ENCODE measurements around the gene LHX4. TPM values are rescaled to one million over a fixed set of nuclear protein-coding genes. Genes with fewer than 3 reads are reported as not detected.

The LHX4 gene
- total RNA-seq, 1 donor from 2014 or later = 0.72 TPM

DNA sequence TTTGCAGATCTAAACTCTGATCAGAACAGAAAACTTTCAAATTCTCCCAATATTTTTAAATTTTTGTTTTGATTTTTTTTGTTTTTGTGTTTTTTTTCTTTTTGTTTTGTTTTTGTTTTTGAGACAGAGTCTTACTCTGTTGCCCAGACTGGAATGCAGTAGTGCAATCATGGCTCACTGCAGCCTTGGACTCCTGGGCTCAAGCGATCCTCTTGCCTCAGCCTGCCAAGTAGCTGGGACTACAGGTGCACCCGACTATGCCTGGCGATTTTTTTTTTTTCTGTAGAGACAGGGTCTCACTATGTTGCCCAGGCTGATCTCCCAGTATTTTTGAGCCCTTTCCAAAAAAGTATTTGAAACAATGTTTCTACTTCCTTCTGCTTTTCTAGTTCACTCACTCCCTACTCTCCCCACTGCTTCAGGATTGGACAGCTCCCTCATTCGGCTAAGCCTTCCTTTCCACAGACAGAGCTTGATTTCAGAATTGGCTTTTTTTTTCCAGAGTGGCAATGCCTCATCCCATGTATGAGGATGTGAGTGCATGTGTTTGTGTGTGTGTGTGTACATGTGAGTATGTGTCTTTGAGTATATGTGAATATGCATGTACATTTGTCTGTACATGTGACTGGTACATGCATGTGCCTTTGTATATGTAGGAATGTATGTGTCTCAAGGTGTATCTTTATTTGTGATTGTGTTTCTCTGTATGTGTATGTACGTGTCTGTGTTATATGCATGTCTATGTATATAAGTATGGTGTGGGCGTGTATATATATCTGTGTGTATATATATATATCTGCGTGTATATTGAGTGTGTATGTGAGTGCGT is 11.9 kb downstream of the LHX4 start:
- DNase-seq (ENCODE audit: low spot score) = no peak

DNA sequence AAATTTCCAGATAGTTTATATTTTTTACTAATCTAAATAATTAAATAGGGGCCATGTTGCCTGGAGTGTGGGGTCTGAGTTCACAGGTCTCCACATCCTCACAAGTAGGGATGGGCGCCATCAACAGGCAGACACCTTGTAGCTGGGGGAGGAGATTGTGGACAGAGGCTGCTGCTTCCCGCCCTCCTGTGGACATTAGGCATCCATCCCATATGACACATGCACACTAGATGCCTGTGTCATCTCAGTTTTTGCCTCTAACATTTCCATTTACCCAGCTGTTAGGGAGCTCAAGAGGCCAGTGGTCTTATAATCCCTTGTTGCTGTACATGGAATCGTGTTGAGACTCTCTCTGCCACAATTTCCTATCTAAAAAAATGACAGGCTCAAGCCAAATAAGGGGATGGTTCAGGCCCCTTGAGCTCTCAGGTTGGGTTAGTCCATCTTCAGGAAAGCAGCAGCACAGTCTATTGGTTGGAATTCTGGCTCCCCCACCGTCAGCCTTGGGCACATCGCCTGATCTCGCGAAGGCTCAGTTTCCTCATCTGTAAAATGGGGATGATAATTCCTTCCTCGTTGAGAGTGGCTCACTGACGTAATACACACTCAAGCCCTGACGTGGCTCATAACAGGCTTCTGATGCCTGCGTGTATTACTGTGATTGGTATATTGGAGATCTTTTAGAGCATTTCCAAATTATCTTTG is 13.6 kb downstream of the LHX4 start:
- DNase-seq (ENCODE audit: low spot score) = no peak

DNA sequence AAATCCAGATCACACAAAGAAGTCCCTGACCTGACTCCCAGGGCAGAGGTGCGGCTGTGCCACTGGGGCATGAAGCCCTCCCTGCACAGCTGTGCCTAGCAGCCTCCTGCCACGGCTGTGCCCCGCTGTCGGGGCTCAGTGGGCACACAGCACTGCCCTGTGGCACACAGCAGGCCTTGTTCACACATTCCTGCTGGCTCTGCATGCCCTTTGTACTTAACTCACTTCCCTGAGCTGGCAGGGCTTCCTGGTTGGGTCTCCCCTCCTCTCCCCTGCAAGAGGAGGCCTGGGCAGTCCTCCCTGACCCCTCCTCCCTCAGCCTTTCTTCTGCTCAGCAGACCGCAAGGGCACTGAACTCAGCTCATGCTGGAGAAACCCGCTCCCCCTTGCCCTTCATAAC is 14.8 kb downstream of the LHX4 start:
- DNase-seq (ENCODE audit: low spot score) = no peak

DNA sequence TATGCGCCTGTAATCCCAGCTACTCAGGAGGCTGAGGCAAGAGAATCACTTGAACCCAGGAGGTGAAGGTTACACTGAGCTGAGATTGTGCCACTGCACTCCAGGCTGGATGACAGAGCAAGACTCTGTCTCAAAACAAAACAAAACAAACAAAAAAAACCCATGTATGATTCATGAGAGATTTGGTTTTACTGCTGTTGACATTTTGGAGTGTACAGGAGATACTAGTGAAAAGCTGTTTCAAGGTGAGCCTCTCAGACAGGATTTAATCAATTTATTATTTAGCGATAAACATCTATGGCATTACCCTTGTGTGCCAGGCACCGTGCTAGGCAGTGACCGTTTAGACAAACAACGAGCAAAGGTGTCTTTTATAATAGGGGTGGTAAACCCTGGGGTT is 16.5 kb downstream of the LHX4 start:
- no peak for DNase-seq (ENCODE audit: low spot score)

DNA sequence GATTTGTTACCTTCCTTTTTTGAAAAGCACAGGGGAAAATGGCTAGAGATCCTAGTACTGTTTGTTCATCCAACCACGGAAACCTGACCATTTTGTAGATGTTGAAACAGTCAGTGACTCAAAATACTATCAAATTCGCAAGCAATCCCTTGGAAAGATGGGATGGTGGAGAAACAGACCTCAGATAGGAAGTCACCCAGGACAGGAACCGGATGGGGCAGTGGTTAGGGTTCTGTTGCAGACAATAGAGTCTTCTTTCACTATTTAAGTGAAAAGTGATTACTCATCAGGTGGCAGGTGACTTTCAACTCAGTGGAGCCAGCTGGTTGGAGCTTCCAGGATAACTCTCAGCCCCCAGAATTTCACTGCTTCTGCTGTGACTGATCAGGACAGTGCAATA is 17.0 kb downstream of the LHX4 start:
- no peak for DNase-seq (ENCODE audit: low spot score)

DNA sequence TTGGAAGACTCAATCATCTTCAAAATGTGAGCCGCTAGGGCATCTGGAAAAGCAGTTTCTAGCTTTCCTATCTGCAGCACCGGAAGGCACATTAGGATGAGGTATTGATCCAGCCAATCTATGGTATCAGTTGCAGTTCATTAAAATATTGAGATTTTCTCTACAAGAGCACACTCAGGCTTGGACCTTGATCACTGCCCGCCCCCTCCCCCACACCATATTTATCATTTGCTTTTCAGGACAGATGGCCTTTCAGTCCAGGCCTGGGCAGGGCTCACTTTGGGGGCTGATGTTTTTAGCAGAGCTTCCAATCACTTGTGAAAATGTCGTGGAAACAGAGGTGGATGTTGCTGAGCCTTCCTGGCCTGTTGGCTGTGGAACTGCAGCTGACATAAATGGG is 17.5 kb downstream of the LHX4 start:
- no peak for DNase-seq (ENCODE audit: low spot score)

DNA sequence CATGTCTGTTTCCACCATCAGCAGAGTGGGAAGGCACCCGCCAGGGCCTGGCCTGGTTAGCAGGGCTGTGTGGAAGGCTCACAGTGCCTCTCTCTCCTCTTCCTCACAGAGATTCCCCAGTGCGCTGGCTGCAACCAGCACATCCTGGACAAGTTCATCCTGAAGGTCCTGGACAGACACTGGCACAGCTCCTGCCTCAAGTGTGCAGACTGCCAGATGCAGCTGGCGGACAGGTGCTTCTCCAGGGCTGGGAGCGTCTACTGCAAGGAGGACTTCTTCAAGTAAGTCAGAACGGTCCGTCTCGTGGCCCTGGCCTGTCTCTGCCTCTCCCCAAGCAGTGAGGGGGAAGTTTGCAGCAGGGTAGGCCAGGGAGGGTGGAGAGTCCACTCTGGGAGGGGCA is 18.1 kb downstream of the LHX4 start:
- no peak for DNase-seq (ENCODE audit: low spot score)

DNA sequence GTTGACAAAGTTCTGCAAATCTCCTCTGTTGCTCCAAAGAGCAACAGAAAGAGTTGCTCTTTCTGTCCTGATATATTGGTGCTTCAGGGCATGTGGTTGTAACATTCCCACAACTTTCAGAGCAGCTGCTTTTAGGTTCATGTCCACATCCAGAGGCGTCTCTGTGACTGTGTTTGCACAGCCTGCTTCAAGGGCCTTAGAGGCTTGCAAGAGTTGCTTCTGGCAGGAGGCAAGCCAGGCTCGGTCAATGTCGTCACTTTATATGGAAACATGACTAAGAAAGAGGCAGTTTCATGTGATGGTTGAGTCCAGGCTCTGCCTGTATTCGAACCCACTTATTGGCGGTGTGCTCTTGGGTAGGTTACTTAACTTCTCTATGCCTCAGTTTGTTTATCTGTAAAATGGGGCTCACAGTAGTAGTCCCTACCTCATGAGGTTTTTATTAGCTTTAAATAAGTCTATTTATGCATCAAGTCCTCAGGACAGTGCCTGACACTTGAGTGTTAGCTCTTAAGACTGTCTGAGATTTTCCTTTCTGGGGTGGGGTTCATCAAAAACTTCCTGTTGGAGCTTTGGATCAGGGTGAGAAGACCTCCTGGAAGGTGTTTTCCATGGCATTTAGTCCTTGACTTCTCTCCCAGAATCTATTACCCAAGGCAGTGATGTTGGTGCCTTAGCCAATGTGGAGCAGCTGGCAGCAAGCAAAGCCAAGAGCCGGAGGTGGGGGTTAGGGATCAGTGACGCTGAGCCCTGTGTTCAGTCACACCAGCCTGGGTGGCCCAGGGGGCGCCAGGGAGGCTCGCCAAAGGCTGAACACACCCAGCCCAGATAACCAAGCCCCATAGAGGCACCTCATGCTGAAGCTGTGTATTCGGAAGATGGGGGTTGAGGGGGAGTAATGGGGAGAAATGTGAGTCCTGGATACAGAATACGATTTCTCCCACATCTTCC is 18.9 kb downstream of the LHX4 start:
- no peak for DNase-seq (ENCODE audit: low spot score)

DNA sequence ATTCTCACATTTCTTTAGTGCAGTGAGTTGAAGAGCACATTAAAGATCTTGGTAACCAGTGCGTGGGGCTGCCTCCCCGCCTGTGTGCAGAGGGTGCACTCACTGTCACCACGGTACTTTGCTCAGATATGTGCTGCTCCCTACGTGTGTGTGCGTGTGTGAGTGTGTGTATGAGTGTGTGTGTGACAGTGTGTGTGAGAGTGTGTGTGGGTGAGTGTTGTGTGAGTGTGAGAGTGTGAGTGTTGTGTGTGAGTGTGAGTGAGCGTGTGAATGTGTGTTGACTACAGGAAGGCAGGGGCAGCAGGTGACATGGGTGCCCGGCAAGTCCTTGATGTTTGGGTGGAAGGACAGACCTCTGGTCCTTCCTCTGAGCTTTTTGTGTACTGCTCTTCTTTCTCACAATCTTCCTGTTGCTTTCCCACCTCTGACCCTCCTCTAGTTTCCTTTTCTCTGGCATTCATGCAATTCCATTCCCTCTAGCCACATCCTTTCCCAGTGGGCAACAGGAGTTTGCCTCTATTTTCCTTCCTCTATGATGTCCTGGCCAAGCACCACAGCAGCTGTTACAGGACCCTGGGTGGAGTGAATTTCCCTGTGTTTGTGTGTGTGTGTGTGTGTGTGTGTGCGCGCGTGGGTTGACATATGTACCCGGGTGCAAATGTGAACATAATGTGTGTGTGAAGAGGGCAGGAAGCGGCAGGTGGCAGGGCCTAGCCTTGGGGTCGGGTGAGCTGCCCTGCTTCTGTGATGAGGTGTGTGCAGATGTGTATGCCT is 19.8 kb downstream of the LHX4 start:
- DNase-seq (ENCODE audit: low spot score) = no peak

DNA sequence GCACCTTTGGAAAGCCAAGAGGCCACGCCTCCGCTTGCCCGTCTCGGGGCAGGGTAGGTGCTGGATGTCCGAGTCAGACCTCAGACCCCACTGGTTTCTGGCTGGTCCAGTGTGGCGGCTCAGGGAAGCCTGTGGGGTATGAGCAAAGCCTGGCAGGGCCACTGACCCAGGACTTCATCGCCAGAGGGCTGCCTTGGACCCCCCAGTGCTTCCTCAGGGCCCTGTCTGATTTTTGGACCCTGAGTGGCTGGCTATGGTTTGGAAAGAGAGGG is 20.4 kb downstream of the LHX4 start:
- no peak for DNase-seq (ENCODE audit: low spot score)

DNA sequence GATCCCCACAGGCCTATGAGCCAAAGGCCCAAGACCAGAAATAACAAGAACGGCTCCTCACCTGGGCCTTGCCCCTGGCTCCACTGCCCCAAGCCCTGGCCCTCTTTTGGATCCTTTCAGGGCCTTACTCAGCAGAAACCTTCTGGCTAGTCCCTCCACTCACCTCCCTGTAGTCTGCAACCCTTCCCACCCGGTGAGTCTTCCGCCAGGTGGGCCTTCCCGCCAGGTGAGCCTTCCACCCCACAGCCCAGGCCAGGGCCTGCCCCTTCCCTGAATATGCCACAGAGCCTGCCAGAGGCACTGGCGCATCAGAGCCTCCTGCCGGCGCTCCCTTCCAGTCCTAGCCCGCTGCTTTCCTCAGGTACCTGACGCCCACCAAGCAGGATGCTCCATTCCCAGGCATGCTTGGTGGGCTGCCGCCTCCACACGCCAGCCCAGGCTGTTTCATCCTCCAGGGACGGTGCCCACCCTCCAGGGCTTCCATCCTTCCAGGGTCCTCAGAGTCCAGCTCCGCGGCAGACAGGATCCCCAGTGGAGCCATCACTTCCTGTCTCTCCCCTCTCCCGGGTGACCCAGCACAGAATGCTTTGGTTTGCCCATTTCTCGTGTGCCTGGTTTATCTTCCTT is 20.9 kb downstream of the LHX4 start:
- DNase-seq (ENCODE audit: low spot score) = no peak

DNA sequence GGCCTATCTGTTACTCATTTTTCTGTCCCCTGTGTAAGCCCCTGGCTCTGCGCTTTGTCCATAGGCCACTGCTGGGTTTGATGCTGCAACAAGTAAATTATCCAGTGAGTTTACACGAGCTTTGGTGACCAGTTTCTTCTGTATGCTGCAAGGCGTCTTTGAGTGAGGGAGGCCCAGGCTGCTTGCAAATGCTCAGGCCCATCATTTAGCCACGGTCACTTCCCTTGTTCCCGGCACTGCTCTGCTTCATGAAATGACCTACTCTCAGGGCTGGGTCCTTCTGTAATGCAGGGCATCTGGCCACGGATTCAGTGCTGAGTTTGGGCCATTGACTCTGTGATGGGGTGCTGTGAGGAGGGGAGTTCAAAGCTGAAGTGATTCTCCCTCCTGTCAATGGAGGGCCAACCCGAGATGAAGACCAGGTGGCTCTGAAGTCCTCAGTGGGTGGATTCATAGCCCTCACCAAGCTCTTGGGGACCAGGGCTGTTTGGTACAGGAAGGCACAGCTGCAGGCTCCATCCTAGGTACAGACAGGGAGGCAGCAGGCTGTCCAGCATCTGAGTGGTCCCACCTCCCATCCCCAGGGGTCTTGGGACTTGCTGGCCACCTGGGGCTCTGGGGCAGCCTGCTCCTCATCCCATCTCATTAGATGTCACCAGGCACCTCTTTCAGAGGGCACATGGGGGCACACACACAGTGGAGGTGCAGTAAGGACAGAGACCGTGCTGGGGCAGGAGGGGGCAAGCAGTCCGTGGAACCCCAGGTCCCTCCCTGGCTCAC is 21.7 kb downstream of the LHX4 start:
- no peak for DNase-seq (ENCODE audit: low spot score)

DNA sequence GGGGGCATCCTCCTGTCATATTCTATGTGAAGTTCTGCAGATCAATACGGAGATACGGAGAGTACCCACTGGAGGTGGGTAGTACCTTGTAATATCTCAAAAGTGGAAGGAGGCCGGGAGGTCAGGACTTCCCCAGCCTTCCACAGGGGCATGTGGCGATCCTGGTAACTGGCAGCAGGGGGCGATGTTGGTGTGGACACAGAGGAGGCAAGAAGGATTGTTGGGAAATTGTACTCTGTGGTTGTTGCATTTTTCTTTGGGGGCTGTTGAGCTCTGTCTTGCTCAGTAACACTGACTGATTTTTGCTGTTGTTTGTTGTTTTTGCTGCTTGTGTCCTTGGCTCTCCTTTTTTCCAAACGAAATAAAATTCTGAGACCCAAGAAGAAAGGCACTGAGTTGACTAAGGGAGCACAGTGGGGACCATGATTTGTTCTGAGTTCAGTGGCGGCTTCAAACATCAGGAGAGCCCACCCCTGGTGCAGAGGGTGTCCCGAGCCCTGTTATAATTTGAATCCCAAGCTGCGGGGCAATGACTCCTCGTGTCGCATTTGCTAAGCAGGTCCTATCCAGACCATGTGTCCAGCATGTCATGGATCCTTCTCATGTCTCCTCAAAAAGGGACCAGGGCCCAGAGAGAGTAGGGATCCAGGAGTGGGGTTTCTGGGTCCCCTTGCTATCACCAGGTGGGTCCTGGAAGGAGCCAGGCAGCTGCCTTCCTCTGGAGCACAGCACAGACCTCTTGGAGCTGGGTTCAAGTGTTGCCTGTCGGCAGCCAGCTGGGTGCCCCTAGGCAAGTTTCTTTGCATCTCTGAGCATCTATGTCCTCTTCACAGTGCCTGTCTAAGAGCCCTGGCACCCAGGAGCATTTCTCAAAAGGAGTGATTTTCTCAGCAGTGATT is 22.8 kb downstream of the LHX4 start:
- peak; percentile 29 for DNase-seq (ENCODE audit: low spot score)

DNA sequence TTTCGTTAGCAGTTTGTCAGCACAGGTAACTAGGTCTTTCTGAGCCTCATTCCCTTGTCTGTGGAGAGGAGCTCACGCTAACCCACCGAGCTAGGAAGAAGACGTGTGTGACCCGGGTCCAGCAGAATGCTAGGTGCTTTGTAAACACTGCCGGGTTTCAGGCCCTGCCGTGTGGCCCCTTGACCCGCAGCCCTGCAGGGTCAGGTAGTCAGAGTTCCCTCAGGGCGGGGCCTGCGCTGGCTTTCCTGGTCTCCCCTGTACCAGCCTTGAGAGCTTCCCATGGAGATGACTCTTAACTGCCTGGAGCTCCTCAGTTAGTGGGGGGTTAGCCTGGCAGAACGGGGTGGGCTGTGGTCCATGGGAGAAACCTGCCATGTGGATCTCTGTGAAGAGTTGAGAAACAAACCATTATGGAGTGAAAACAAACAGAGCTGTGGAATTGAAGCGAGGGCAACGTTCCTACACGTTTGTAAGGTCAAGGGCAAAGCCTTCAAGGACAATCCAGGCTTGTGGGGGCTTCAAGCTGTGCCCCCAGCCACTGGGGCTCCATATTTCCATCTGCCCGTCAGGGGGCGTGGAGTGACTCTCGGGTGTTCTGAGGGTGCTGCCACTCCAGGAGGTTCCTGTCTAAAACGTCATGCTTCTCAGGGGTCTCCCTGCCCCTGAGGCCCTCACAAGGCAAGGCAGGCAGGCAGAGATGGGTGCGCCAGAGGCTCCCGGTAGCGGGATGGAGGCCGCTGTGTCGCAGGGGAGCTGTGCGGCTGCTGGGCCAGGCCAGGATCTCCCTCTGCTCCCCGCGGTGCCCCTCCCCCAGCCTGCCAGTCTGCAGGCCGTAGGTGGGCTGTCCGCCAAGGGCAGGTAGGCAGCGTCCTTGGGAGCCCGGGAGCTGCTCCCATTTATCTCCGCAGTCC is 23.8 kb downstream of the LHX4 start:
- no peak for DNase-seq (ENCODE audit: low spot score)

DNA sequence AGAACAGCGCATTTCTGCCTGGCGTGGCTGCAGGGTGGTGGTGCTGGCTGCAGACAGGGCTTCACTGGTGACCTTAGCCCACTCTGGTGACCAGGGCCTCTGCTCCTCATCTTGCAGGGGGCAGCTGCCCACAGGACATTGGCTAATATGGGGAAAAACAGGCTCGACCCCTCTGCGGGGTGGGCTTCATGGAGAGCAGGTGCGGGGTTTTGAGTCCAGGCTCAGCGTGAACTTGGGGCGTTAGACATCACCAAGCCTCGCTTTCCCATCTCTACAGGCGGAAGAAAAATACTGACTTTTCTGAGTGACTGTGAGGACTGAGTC is 24.4 kb downstream of the LHX4 start:
- DNase-seq (ENCODE audit: low spot score) = no peak

DNA sequence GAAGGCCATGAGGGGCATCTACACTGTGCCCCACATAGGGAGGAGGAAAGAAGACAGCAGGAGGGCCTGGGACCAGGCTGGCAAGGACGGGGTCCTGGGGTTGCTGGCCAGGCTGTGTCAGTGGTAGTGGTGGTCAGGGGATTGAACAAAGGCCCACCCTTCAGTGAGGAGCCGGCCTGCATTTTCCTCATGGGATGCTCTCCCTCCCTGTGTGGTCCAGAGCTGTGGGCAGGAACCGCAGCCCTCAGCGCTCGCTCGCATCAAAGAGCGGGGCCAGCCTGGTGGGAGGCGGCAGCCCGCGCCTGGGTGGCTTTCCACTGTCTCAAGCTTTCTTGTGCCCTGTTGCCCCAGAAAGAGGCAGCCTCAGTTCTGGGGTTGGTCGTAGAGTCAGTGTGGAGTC is 24.8 kb downstream of the LHX4 start:
- no peak for DNase-seq (ENCODE audit: low spot score)

DNA sequence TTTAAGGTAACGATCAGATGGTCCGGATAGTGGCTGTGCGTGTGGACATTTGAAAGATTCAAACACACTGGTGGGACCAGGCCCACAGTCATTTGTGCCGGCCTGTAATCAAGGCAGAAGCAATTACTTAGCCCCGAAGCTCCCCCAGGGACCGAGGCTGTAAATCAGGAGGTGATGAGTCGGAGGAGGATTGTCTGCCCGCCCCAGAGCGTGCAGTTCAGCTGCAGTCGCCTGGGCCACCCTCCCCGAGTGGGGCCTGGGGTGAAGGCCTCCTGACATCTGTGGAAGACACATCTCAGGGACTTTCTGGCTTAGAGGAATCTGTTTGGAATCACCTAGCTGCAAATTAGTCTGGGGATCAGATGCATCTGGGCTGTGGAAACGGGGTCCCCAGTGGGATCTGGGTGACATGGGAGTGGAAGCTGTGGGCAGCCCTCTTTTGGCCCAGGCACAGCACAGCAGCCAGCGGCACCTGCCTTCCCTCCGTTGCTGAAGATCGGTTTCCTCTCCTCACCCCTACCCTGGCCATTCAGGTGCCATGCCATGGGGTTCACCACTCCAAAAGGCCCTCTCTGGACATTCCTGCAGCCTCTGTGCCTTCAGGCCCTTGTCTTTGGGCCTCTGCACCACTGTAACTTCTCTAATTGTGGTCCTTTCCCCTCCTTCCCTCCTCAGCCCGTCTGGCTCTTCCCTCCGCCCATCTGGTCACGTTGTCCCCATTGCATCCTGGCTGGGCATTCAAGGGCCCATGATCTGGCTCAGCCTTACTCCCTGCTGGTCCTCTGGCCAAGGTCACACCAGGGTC is 25.7 kb downstream of the LHX4 start:
- DNase-seq (ENCODE audit: low spot score) = no peak

Measured in umbilical cord (tissue), 2 donors.